KMS-11 (cell line): ENCODE results near the gene GJC1.
"Not testable (repeated sequence)": the region's sequence is repeated elsewhere in the genome, so short reads cannot be mapped to it uniquely, and the experiment has no call there.

Source experiments
- H2AFZ ChIP-seq: fragments of 200-600 bp; sonication (generic); 2 replicates; pipeline ENCODE4 v1.6.1; 2016; ENCODE audit warnings: antibody characterized with exemption, mixed run types, low read depth
- H3K27ac ChIP-seq: fragments of 200-600 bp; sonication (generic); 2 replicates; pipeline ENCODE4 v1.6.1; 2016; ENCODE audit warnings: mild to moderate bottlenecking, mixed run types
- H3K27me3 ChIP-seq: fragments of 200-600 bp; sonication (generic); 2 replicates; pipeline ENCODE4 v1.6.1; 2017; ENCODE audit warnings: mild to moderate bottlenecking, low read depth, mixed run types, moderate library complexity; ENCODE audit not compliant: insufficient read depth
- H3K36me3 ChIP-seq: fragments of 200-600 bp; sonication (generic); 2 replicates; pipeline ENCODE4 v1.6.1; 2017; ENCODE audit warnings: mild to moderate bottlenecking, mixed run types; ENCODE audit not compliant: insufficient read depth
- H3K4me1 ChIP-seq: fragments of 200-600 bp; sonication (generic); 2 replicates; pipeline ENCODE4 v1.6.1; 2016; ENCODE audit warnings: mild to moderate bottlenecking, low read depth, mixed run types; ENCODE audit not compliant: poor library complexity, severe bottlenecking
- H3K4me2 ChIP-seq: fragments of 200-600 bp; sonication (generic); 2 replicates; pipeline ENCODE4 v1.7.0; 2016; ENCODE audit warnings: mild to moderate bottlenecking, mixed run types
- H3K4me3 ChIP-seq: fragments of 200-600 bp; sonication (generic); IDR thresholded peaks from 2 replicates; pipeline ENCODE4 v1.6.1; 2017; ENCODE audit warnings: low read depth, low read length, mixed read lengths; ENCODE audit not compliant: insufficient read depth
- H3K79me2 ChIP-seq: fragments of 200-600 bp; sonication (generic); 2 replicates; pipeline ENCODE4 v1.6.1; 2016; ENCODE audit warnings: low read depth, mixed run types; ENCODE audit not compliant: insufficient read depth
- H3K9ac ChIP-seq: fragments of 200-600 bp; sonication (generic); 2 replicates; pipeline ENCODE4 v1.6.1; 2016; ENCODE audit warnings: mild to moderate bottlenecking, mixed run types
- H4K20me1 ChIP-seq: fragments of 200-600 bp; sonication (generic); 2 replicates; pipeline ENCODE4 v1.6.1; 2016; ENCODE audit warnings: mild to moderate bottlenecking, mixed run types; ENCODE audit not compliant: insufficient read depth
- TF ChIP-seq, protein P1 (sequence below): fragments of 200-600 bp; sonication (generic); conservative IDR thresholded peaks from 2 replicates; pipeline ENCODE4 v1.6.1; 2017; ENCODE audit warnings: low read depth, mild to moderate bottlenecking, antibody characterized with exemption, low read length, moderate library complexity, mixed read lengths

The GJC1 gene

DNA sequence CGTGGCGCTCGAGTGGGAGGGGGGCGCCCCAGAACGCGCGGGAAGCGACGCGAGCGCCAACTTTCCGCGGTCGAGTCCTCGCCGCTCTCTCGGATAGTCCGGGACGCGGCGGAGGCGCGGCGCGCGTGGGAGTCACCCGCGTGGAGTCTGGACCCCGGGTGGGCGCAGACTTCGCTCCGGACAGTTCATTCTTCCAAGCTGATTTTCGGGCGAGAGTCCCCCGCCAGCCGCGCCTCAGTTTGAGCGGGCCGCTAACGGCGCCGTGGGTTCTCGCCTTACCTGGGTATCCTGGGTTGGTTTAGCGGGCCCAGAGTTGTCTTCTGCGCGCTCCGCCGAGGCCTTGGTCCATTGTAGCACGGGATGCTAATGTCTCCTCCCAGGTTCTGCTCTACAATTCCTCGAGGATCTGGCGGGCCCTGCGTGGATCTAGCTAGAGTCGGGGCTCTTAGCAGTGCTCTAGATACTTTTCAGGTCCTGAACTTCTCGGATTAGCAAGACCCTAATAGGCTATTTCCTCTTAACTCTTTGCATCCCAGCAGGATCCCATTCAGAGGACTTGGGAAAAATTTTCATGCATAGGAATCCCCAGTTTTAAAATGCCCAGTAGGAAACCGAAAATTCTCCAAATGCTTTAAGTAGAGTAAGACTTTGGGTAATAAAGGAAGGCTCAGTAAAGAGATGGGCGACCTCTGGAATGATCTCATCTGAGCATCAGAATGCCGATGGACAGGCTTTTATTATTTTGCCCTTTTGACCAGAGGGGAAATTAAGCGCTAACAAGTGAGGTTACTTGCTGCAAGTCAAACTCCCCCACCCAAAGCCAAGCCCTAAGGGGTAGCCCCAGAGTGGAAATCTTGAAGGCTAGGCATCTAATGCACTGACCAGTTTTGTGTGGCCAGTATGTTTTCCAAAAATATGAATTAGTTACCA, 537 bp upstream of the GJC1 start:
- no peaks in the 10 kb centered on the region for H3K36me3 ChIP-seq
- no peak overlapping the region for H3K4me3 ChIP-seq
- no peak overlapping the region for H3K9ac ChIP-seq
- peak overlapping the region; percentile 51; the same call in 1 of the 2 replicates for H2AFZ ChIP-seq
- H3K79me2 ChIP-seq, result no peaks in the 10 kb centered on the region
- TF ChIP-seq, protein P1, sequence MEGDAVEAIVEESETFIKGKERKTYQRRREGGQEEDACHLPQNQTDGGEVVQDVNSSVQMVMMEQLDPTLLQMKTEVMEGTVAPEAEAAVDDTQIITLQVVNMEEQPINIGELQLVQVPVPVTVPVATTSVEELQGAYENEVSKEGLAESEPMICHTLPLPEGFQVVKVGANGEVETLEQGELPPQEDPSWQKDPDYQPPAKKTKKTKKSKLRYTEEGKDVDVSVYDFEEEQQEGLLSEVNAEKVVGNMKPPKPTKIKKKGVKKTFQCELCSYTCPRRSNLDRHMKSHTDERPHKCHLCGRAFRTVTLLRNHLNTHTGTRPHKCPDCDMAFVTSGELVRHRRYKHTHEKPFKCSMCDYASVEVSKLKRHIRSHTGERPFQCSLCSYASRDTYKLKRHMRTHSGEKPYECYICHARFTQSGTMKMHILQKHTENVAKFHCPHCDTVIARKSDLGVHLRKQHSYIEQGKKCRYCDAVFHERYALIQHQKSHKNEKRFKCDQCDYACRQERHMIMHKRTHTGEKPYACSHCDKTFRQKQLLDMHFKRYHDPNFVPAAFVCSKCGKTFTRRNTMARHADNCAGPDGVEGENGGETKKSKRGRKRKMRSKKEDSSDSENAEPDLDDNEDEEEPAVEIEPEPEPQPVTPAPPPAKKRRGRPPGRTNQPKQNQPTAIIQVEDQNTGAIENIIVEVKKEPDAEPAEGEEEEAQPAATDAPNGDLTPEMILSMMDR, result no peak
- no peaks in the 10 kb centered on the region for H3K4me1 ChIP-seq
- no peak overlapping the region for H3K27ac ChIP-seq
- H3K27me3 ChIP-seq, result peaks cover 45% of the 10 kb centered on the region
- H4K20me1 ChIP-seq, result no peaks in the 10 kb centered on the region
- H3K4me2 ChIP-seq, result 0 out of 2 replicates have a peak overlapping the region, but pooled peaks have one; percentile 22

DNA sequence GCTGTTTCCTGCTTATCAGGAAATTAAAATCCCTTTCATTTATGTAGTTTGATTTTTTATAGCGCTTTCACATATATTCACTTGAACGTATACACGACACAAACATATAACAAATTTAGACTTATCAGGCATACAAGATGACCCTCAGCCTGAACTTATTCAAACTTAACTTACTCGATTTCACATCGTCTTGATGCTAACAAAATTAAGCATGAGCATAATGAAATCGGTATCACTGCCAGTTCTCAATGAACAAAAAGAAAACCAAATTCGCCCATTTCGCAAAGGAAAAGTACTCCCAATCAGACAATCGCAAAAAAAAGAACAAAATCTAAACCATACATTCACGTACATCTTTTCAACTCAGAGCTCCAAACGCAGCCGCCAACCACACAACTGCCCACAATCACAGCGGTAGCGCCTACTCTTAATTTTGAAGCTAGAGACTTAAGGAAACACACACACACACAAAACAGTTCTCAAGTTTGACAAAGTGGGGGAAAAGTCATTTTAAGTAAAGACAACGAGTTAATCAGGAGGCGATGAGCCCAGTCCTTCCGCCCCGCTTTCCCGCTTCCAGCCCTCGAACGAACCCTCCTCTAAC, 1.1 kb downstream of the GJC1 start:
- Histone ChIP-seq H4K20me1 (no peaks in the 10 kb centered on the region), H3K79me2 (no peaks in the 10 kb centered on the region), H3K4me1 (no peaks in the 10 kb centered on the region), H3K36me3 (no peaks in the 10 kb centered on the region), H3K4me3 (no peak overlapping the region), H3K4me2 (peak overlapping the region; percentile 62), H2AFZ (peak overlapping the region; percentile 70; the same call in 1 of the 2 replicates), H3K27me3 (peaks cover 45% of the 10 kb centered on the region), H3K27ac (no peak overlapping the region), H3K9ac (no peak overlapping the region)
- TF ChIP-seq, protein P1, result no peak

DNA sequence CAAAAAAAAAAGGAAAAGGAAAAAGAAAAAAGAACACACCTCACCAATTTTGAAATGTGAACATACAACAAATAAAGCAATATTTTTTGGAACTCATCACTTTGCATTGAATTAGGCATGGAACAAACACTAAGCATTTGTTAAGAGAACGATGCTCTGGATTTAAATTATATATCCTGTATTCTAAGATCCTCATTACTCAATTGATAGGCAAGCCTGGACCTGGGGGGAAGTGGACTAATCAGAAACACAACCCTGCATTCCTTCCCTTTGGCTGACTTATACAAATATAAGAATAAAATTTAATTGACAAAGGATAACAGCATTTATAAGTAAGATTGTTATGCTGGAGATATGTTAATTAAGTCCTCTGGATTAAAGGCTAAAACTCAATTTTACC, 2.2 kb downstream of the GJC1 start:
- TF ChIP-seq, protein P1, result no peak
- Histone ChIP-seq H3K4me1 (no peaks in the 10 kb centered on the region), H3K36me3 (no peaks in the 10 kb centered on the region), H3K4me3 (no peak overlapping the region), H3K79me2 (no peaks in the 10 kb centered on the region), H3K9ac (no peak overlapping the region), H3K27me3 (peaks cover 45% of the 10 kb centered on the region), H2AFZ (no peak overlapping the region), H3K4me2 (no peak overlapping the region), H4K20me1 (no peaks in the 10 kb centered on the region), H3K27ac (no peak overlapping the region)

DNA sequence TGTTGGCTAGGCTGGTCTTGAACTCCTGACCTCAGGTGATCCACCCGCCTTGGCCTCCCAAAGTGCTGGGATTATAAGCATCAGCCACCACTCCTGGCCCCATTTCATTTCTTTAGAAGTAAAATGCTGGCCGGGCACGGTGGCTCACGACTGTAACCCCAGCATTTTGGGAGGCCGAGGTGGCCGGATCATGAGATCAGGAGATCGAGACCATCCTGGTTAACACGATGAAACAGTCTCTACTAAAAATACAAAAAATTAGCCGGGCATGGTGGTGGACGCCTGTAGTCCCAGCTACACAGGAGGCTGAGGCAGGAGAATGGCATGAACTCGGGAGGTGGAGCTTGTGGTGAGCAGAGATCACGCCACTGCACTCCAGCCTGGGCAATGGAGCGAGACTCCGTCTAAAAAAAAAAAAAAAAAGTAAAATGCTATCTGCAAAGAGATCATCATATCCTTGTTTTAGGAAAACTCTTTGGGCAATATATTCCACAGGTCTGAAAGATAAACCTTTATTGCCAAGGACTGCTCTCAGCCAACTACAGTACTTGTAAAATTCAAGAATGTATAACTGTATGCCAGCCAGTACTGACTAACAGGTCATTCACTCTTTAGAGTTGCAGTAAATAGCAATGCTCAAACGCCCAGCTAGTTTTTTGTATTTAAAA, 3.8 kb downstream of the GJC1 start:
- no peak overlapping the region for H3K4me3 ChIP-seq
- TF ChIP-seq, protein P1, result no peak
- H3K9ac ChIP-seq, result no peak overlapping the region
- H3K4me1 ChIP-seq, result no peaks in the 10 kb centered on the region
- no peaks in the 10 kb centered on the region for H3K36me3 ChIP-seq
- peaks cover 42% of the 10 kb centered on the region for H3K27me3 ChIP-seq
- H4K20me1 ChIP-seq, result no peaks in the 10 kb centered on the region
- no peak overlapping the region for H3K27ac ChIP-seq
- H3K4me2 ChIP-seq, result no peak overlapping the region
- H2AFZ ChIP-seq, result no peak overlapping the region
- no peaks in the 10 kb centered on the region for H3K79me2 ChIP-seq

DNA sequence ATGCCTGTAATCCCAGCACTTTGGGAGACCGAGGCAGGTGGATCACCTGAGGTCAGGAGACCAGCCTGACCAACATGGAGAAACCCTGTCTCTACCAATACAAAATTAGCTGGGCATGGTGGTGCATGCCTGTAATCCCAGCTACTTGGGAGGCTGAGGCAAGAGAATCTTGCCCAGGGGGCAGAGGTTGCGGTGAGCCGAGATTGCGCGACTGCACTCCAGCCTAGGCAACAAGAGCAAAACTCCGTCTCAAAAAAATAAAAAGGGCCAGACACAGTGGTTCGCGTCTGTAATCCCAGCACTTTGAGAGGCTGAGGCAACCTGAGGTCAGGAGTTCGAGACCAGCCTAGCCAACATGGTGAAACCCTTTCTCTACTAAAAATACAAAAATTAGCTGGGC, 4.9 kb downstream of the GJC1 start:
- not testable (repeated sequence) for H3K36me3 ChIP-seq, H3K4me2 ChIP-seq, H3K27ac ChIP-seq, H3K79me2 ChIP-seq, H3K4me1 ChIP-seq, H4K20me1 ChIP-seq, H2AFZ ChIP-seq, H3K9ac ChIP-seq, H3K4me3 ChIP-seq
- peaks cover 32% of the 10 kb centered on the region for H3K27me3 ChIP-seq
